HG03460 (cell line): ENCODE results near the gene UBE2E2.

ENCODE experiments used
- ATAC-seq: cut with Tn5 transposase; IDR thresholded peaks from one replicate; pipeline ENCODE4 v1.9.1; 2021; ENCODE audit not compliant: unreplicated experiment

UBE2E2 gene

DNA sequence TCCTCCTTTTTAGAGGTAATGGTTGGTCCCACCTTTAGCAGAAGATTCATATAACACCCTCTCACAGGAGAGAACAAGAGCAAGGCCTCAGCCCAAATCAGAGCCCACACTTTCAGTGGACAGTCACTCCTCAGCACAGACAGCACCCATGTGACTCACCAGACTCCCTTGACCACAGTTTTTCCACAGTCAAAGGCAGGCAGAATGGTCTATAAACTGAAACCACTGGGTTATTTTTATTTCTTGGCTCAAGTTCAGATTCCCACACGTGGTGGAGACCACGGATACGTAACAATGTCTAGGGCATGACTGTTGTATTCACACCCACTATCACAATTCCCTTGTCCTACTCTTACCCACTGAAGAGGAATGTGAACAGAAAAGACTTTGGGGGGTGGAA, 364.8 kb downstream of the UBE2E2 start:
- ATAC-seq = no peak

GRCh38 chr3:23573827-23574226, 370.7 kb downstream of the UBE2E2 start:
- no peak for ATAC-seq

- no peak for ATAC-seq
Measured at GRCh38 chr3:23574822-23575315, 371.7 kb downstream of the UBE2E2 start.

- no peak for ATAC-seq
Measured at GRCh38 chr3:23575697-23576096, 372.6 kb downstream of the UBE2E2 start.

- ATAC-seq = no peak
Measured at GRCh38 chr3:23576379-23576959, 373.3 kb downstream of the UBE2E2 start.

- ATAC-seq = no peak
Measured at GRCh38 chr3:23580096-23580713, 377.1 kb downstream of the UBE2E2 start.

DNA sequence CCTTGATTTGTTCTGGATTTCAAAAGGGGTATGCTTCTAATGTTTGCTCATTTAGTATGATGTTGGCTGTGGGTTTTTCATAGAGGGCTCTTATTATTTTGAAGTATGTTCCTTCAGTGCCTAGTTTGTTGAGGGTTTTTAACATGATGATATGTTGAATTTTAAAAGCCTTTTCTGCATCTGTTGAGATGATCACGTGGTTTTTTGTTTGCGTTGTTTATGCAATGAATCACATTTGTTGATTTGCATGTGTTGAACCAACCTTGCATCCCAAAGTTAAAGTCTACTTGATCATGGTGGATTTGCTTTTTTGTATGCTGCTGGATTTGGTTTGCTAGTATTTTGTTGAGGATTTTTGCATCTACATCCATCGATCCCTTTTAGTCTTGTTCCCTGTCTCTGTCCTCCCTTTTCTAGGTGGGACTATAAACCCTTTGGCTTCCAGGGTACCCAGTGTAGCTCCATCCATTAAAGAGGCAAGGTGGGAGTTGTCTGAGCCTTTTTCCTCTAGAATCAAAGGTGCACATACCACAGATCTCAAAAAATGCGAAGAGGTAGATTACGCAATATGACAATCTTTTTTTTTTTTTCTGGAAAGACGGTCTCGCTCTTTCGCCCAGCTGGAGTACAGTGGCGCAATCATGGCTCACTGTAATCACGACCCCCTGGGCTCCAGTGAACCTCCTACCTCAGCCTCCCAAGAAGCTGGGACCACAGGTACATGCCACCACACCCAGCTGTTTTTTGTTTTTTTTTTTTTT, 381.0 kb downstream of the UBE2E2 start:
- ATAC-seq = no peak

GRCh38 chr3:23587513-23587912, 384.4 kb downstream of the UBE2E2 start:
- ATAC-seq = no peak

DNA sequence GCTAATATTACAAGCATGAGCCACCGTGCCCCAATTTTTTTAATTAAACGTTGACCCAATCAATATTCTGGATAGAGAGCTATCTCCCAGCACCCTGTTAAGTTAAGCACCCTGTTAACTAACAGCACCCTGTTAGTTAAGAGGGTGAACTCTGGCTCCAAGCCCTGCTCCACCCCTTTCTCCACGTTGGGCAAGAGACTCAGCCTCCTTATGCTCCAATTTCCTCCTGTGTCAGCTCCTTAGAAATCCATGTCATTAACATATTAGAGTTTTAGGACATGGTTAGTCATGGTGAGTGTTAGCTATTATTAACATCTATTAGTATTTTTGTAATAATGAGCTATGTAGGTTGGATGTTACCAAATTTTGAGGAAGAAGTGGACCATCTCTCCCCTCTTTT, 385.4 kb downstream of the UBE2E2 start:
- ATAC-seq = no peak

DNA sequence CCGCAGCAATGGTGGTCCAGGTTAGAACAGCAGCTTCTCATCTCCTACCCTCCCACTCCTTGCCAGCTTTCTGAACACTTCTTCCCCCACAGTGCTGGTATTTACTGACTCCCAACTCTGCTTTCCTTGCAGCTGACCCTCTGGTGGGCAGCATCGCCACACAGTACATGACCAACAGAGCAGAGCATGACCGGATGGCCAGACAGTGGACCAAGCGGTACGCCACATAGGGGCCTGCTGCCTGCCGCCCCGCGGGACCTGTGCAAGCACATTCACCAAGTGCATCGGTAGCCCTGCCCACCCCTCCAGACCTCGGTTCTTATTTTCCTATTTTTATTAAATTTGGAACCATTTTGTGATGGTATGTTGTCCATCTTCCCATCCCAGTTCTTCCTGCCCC, 386.5 kb downstream of the UBE2E2 start:
- no peak for ATAC-seq

DNA sequence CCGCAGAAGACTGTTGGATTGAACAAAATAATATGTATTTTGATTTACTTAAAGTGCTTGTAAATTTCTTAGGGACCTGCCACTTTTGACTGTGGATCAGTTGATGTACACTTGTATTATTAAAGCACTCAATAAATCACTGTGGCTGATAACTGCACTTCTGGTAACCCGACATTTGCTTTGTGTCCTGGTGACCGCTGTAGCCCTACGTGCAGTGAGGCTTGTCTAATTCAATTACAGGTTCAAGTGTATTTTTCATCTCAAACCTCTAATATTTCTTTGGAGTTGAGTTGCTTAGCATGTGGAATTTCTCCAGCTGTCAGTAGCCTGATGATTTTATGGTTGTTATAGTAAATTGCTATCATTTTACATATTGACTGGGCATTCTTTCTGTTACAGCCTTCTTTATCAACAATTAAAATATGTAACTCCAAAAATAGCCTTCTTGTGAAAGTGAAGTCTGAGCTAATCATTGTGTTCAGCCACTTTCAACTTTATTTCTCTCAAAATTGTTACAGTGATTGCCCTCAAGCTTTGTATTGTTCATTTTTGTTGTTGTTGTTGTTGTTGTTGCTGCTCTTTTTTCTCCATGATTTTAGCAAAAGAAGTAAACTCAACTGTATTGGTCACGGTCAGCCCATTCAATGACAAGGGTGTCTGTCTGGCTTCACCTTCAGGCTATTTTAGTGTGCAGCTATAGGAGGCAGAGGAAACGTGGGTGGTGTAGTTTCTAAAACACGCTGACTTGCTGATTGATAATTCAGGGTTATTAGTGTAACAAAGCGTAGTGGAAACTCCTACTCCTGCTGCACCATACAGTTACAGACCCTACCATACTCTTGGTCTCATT, 387.5 kb downstream of the UBE2E2 start:
- ATAC-seq = peak; percentile 68

DNA sequence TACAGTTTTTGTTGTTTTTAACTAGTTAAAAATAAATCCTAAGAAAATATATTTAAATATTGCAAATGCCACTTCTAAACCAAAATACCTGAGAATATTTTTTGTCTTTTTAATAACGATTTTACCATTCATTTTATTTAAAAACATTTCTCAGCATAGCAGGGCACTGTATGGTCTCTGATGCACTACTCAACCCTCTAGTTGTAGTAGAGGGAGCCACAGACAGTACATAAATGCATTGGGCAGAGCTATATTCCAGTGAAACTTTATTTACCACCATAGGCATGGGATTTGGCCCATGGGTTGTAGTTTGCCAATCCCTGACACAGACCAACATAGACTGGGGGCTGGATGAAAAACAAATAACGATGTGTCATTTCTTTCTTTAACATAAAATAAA, 388.2 kb downstream of the UBE2E2 start:
- no peak for ATAC-seq

DNA sequence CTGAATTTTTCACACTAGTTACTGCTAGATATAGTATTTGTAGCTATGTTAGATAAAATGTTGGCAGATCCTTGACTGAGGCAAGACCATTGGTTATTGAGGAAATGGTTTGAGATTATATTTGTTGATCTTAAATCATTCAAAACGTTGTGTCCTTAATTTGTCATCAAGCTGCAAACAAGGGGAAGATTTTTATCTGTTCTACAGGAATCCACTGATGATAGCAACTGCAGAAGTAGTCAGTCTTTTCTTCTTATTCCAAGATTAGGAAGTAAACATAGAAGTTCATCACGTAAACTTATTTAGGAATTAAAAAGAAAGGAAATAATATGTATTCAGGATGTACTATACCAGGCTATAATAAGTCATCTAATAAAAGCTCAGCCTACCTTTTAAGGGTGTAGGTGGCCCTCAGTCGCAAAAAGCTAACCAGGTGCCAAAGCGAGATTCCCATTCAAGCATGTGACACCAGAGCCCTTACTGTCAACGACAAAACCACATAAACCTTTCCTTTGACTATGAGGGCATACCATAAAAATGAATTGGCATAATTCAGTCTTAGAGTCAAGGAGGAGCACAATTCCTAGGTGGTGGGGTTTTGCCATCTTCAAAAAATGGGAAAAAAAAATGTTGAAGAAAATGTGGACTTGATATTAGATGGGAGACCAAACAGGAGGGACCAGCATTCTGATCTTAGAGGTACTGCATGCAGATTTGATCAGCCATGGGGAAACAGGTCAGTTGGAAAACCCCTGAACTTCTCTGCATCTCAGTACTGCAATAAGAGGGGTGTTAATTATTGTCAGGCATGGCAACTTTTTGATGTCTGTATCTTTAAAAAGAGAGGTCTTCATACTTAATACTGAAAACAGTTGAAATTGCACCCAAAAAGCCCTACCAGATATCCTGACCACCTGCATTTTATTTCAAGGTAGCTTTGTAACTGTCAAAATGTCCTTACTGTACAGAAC, 390.1 kb downstream of the UBE2E2 start:
- peak; percentile 75 for ATAC-seq

GRCh38 chr3:23594066-23594465, 390.9 kb downstream of the UBE2E2 start:
- ATAC-seq = no peak

- ATAC-seq = no peak
Measured at GRCh38 chr3:23594894-23595670, 392.0 kb downstream of the UBE2E2 start.

DNA sequence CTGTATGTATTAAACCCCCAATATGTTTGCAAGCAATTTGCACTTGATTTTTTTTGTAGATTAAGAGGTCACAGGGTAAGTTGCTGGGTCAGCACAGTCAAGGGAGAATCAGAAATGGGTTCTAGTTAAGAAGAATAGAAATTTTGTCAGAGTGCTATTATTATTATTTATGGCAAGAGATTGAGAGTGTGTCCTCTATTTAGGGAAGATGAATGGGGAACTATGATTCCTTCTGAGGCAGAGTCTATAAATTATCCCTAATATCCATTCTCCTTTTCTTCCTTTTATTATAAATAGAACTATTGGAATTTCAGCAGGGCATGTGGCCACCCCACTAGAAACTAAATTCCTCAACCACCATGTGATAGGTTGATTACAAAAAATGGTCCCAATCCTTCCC, 392.7 kb downstream of the UBE2E2 start:
- ATAC-seq = no peak

- no peak for ATAC-seq
Measured at GRCh38 chr3:23600167-23600871, 397.2 kb downstream of the UBE2E2 start.

DNA sequence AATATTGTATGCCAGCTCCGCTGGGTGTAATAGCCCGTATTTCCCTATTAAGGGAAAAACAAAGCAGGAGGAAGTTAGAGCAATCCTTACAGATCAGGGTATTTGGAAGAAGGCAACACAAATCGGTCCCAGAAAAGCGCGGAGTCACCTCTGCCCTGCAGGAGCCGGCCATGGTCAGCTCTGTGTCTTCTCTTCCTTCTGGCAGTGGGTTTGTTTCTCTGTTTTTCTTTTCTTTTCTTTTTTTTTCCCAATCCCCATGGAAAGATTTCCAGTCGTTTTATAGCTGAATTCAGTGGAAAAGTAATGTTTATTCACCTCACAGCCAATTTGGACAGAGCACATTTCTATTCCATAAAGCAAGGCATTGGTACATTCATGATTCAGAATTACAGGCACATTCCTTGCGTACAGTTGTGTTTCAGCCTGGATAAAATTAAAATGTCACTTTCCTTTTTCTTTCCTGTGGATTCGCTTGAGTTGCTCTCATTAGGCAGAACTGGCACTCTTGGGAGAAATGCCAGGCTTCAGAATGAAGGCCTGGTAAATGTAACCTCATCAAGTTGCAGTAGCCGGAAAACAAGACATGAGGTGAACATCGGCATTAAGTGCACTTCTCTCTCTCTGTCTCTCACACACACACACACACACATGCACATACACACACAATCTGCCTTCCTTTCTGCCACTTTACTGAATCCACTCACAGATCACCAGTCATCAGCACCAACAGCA, 398.1 kb downstream of the UBE2E2 start:
- no peak for ATAC-seq
